ENCODE measurements around the gene CDYL2.

DNA sequence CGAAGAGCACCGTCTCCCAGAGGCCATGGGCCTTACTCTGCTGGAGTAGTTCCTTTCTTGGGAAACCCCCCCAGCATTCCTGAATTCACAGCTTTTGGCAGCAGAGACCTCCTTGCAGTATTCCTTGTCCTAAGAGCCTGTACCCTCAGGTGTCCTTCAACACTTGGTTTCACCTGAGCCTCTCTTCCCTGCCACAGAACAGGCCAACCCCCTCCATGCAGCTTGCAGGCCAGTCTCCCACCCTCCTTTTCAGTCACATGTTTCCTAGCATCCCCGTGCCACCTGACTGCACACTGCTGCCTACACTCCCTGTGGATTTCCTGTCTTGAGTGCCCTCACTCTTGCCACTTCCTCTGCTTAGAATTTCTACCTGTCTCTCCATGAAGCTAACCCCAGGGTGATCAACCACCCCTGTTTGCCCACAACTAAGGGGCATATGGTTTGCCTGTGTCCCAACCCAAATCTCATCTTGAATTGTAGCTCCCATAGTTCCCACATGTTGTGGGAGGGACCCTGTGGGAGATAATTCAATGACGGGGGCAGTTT, 198.1 kb downstream of the CDYL2 start:
- TF ChIP-seq GATA2 (IDR thresholded peaks at IDR 0.05; ENCODE audit: low read depth, low read length) (no peak), GATA3 (IDR thresholded peaks at IDR 0.05; ENCODE audit: low read depth, low read length) (no peak)
